HL-60/S4 (cell line): ENCODE data around the gene EDDM3A.
"Not testable (repeated sequence)": the region's sequence is repeated elsewhere in the genome, so short reads cannot be mapped to it uniquely, and the experiment has no call there.

Source experiments
- in situ Hi-C: fragments of 300-500 bp; cut with MboI; formaldehyde crosslinking; loops from 2 replicates; pipeline ENCODE4 v1.14.3; 2022; ENCODE audit warnings: low sequenced_read_pairs

Gene EDDM3A

GRCh38 chr14:20732979-20733635 is 12.6 kb upstream of the EDDM3A start:
- in situ Hi-C loops = no loop called here

- in situ Hi-C loops = no loop called here
Observed at GRCh38 chr14:20733684-20734429, 11.8 kb upstream of the EDDM3A start.

- in situ Hi-C loops = no loop called here
Observed at GRCh38 chr14:20734430-20734806, 11.3 kb upstream of the EDDM3A start.

- in situ Hi-C loops = not testable (repeated sequence)
Observed at GRCh38 chr14:20738292-20738691, 7.4 kb upstream of the EDDM3A start.

- in situ Hi-C loops = no loop called here
Observed at GRCh38 chr14:20742132-20742531, 3.6 kb upstream of the EDDM3A start.

- in situ Hi-C loops = no loop called here
Observed at GRCh38 chr14:20743556-20743955, 2.1 kb upstream of the EDDM3A start.

GRCh38 chr14:20746566-20746965 is 879 bp downstream of the EDDM3A start:
- in situ Hi-C loops = no loop called here

GRCh38 chr14:20748439-20748838 is 2.8 kb downstream of the EDDM3A start:
- in situ Hi-C loops = no loop called here

GRCh38 chr14:20750194-20750593 is 4.5 kb downstream of the EDDM3A start:
- in situ Hi-C loops = no loop called here

GRCh38 chr14:20751963-20752562 is 6.4 kb downstream of the EDDM3A start:
- in situ Hi-C loops = no loop called here

- in situ Hi-C loops = no loop called here
Observed at GRCh38 chr14:20754308-20754707, 8.6 kb downstream of the EDDM3A start.

GRCh38 chr14:20755037-20755436 is 9.3 kb downstream of the EDDM3A start:
- in situ Hi-C loops = no loop called here

GRCh38 chr14:20757965-20758364 is 12.3 kb downstream of the EDDM3A start:
- in situ Hi-C loops = no loop called here

GRCh38 chr14:20759465-20759864 is 13.8 kb downstream of the EDDM3A start:
- in situ Hi-C loops = not testable (repeated sequence)

- in situ Hi-C loops = no loop called here
Observed at GRCh38 chr14:20760950-20761349, 15.3 kb downstream of the EDDM3A start.

- in situ Hi-C loops = no loop called here
Observed at GRCh38 chr14:20768593-20768892, 22.9 kb downstream of the EDDM3A start.

- in situ Hi-C loops = no loop called here
Observed at GRCh38 chr14:20769421-20769820, 23.7 kb downstream of the EDDM3A start.

GRCh38 chr14:20772650-20773049 is 27.0 kb downstream of the EDDM3A start:
- in situ Hi-C loops = no loop called here

- in situ Hi-C loops = no loop called here
Observed at GRCh38 chr14:20774258-20774824, 28.7 kb downstream of the EDDM3A start.

- in situ Hi-C loops = no loop called here
Observed at GRCh38 chr14:20775043-20775442, 29.4 kb downstream of the EDDM3A start.

- in situ Hi-C loops = no loop called here
Observed at GRCh38 chr14:20775901-20776300, 30.2 kb downstream of the EDDM3A start.

GRCh38 chr14:20781803-20782202 is 36.1 kb downstream of the EDDM3A start:
- in situ Hi-C loops = no loop called here
